Measurements from ENCODE around the gene ACTR8. TPM values are rescaled to one million over a fixed set of nuclear protein-coding genes. Genes with fewer than 3 reads are reported as not detected.

Gene ACTR8
- total and polyA plus RNA-seq, 2 experiments from 2014 or later: 23.0 to 33.0 TPM

- Histone ChIP-seq H3K27ac (no peak overlapping the region), H3K4me3 (peak overlapping the region; percentile 68), H3F3A (ENCODE audit: insufficient read depth) (no peaks in the 10 kb centered on the region), H2AFZ (peak overlapping the region; percentile 61), H4K20me1 (ENCODE audit: insufficient read depth) (no peaks in the 10 kb centered on the region), H3K9ac (0 out of 2 replicates have a peak overlapping the region, but pooled peaks have one; percentile 11), H3K9me3 (ENCODE audit: low read depth) (no peaks in the 10 kb centered on the region), H3K9me2 (ENCODE audit: insufficient read depth) (no peaks in the 10 kb centered on the region), H3K4me2 (ENCODE audit: unreplicated experiment) (peak overlapping the region; percentile 72), H3K79me2 (ENCODE audit: insufficient read depth) (no peaks in the 10 kb centered on the region), H3K27me3 (replicated peaks; ENCODE audit: insufficient read depth) (peaks cover 22% of the 10 kb centered on the region), H3K4me1 (ENCODE audit: insufficient read depth) (no peaks in the 10 kb centered on the region), H3K36me3 (ENCODE audit: low read depth) (no peaks in the 10 kb centered on the region)
- TF ChIP-seq EZH2phosphoT487 (IDR thresholded peaks at IDR 0.05; ENCODE audit: insufficient read depth, low read depth): 0 out of 2 replicates have a peak, but pooled peaks have one; percentile 2
- TF ChIP-seq EZH2 (IDR thresholded peaks at IDR 0.05; ENCODE audit: insufficient read depth, poor library complexity, severe bottlenecking): peak; percentile 82
- 2 to 4% methylated on average over 18 to 30 of the region's 34 CpGs for WGBS, 2 experiments (ENCODE audit: low coverage in 1 of 2, low lambda C conversion rate in 2 of 2, missing lambda C conversion rate in 2 of 2)
- in situ Hi-C loops (cut with MboI): no loop called here
- DNase-seq: no peak
Measured at GRCh38 chr3:53845881-53846133, 36.1 kb downstream of the ACTR8 start.

- Histone ChIP-seq H3F3A (ENCODE audit: insufficient read depth) (no peaks in the 10 kb centered on the region), H3K79me2 (ENCODE audit: insufficient read depth) (no peaks in the 10 kb centered on the region), H3K4me1 (ENCODE audit: insufficient read depth) (no peaks in the 10 kb centered on the region), H3K27me3 (replicated peaks; ENCODE audit: insufficient read depth) (peaks cover 22% of the 10 kb centered on the region), H3K9me2 (ENCODE audit: insufficient read depth) (no peaks in the 10 kb centered on the region), H3K36me3 (ENCODE audit: low read depth) (no peaks in the 10 kb centered on the region), H3K27ac (no peak overlapping the region), H3K4me2 (ENCODE audit: unreplicated experiment) (peak overlapping the region; percentile 72), H4K20me1 (ENCODE audit: insufficient read depth) (no peaks in the 10 kb centered on the region), H3K4me3 (peak overlapping the region; percentile 68), H2AFZ (peak overlapping the region; percentile 61), H3K9me3 (ENCODE audit: low read depth) (no peaks in the 10 kb centered on the region), H3K9ac (0 out of 2 replicates have a peak overlapping the region, but pooled peaks have one; percentile 11)
- 24 to 25% methylated on average over 25 of the region's 25 CpGs for WGBS, 2 experiments (ENCODE audit: low coverage in 1 of 2, low lambda C conversion rate in 2 of 2, missing lambda C conversion rate in 2 of 2)
- TF ChIP-seq EZH2phosphoT487 (IDR thresholded peaks at IDR 0.05; ENCODE audit: insufficient read depth, low read depth) (no peak), EZH2 (IDR thresholded peaks at IDR 0.05; ENCODE audit: insufficient read depth, poor library complexity, severe bottlenecking) (no peak)
- DNase-seq: peak; percentile 63
- in situ Hi-C loops (cut with MboI): no loop called here
Measured at GRCh38 chr3:53845103-53845880, 36.7 kb downstream of the ACTR8 start.

- H3K27me3 ChIP-seq (replicated peaks; ENCODE audit: insufficient read depth): peaks cover 22% of the 10 kb centered on the region
- no peaks in the 10 kb centered on the region for H3F3A ChIP-seq (ENCODE audit: insufficient read depth)
- H3K9me2 ChIP-seq (ENCODE audit: insufficient read depth): no peaks in the 10 kb centered on the region
- H3K4me3 ChIP-seq: no peak overlapping the region
- in situ Hi-C loops (cut with MboI): no loop called here
- no peak overlapping the region for H3K4me2 ChIP-seq (ENCODE audit: unreplicated experiment)
- H3K9ac ChIP-seq: no peak overlapping the region
- 90 to 94% methylated on average over 9 of the region's 9 CpGs for WGBS, 2 experiments (ENCODE audit: low coverage in 1 of 2, low lambda C conversion rate in 2 of 2, missing lambda C conversion rate in 2 of 2)
- H3K9me3 ChIP-seq (ENCODE audit: low read depth): no peaks in the 10 kb centered on the region
- no peaks in the 10 kb centered on the region for H4K20me1 ChIP-seq (ENCODE audit: insufficient read depth)
- H3K4me1 ChIP-seq (ENCODE audit: insufficient read depth): no peaks in the 10 kb centered on the region
- H3K79me2 ChIP-seq (ENCODE audit: insufficient read depth): no peaks in the 10 kb centered on the region
- no peak for DNase-seq
- TF ChIP-seq EZH2 (IDR thresholded peaks at IDR 0.05; ENCODE audit: insufficient read depth, poor library complexity, severe bottlenecking): no peak
- no peak for TF ChIP-seq EZH2phosphoT487 (IDR thresholded peaks at IDR 0.05; ENCODE audit: insufficient read depth, low read depth)
- no peak overlapping the region for H2AFZ ChIP-seq
- no peak overlapping the region for H3K27ac ChIP-seq
- no peaks in the 10 kb centered on the region for H3K36me3 ChIP-seq (ENCODE audit: low read depth)
Measured at GRCh38 chr3:53844262-53845102, 37.5 kb downstream of the ACTR8 start.

- DNase-seq: no peak
- WGBS, 2 experiments (ENCODE audit: low coverage in 1 of 2, low lambda C conversion rate in 2 of 2, missing lambda C conversion rate in 2 of 2): 76 to 77% methylated on average over 10 of the region's 10 CpGs
- no peaks in the 10 kb centered on the region for H3K9me2 ChIP-seq (ENCODE audit: insufficient read depth)
- H4K20me1 ChIP-seq (ENCODE audit: insufficient read depth): no peaks in the 10 kb centered on the region
- H3K27ac ChIP-seq: no peak overlapping the region
- in situ Hi-C loops (cut with MboI): no loop called here
- no peak overlapping the region for H2AFZ ChIP-seq
- no peak overlapping the region for H3K4me3 ChIP-seq
- no peaks in the 10 kb centered on the region for H3F3A ChIP-seq (ENCODE audit: insufficient read depth)
- H3K9me3 ChIP-seq (ENCODE audit: low read depth): no peaks in the 10 kb centered on the region
- no peaks in the 10 kb centered on the region for H3K79me2 ChIP-seq (ENCODE audit: insufficient read depth)
- H3K4me1 ChIP-seq (ENCODE audit: insufficient read depth): no peaks in the 10 kb centered on the region
- H3K4me2 ChIP-seq (ENCODE audit: unreplicated experiment): no peak overlapping the region
- no peak overlapping the region for H3K9ac ChIP-seq
- no peaks in the 10 kb centered on the region for H3K36me3 ChIP-seq (ENCODE audit: low read depth)
- TF ChIP-seq EZH2 (IDR thresholded peaks at IDR 0.05; ENCODE audit: insufficient read depth, poor library complexity, severe bottlenecking) (no peak), EZH2phosphoT487 (IDR thresholded peaks at IDR 0.05; ENCODE audit: insufficient read depth, low read depth) (no peak)
- H3K27me3 ChIP-seq (replicated peaks; ENCODE audit: insufficient read depth): peaks cover 22% of the 10 kb centered on the region
Measured at GRCh38 chr3:53843195-53844177, 38.5 kb downstream of the ACTR8 start.

Data from GM23248 (cell line).